ENCODE data around the gene IL12A. TPM values are rescaled to one million over a fixed set of nuclear protein-coding genes. Genes with fewer than 3 reads are reported as not detected.

IL12A gene
- total RNA-seq, 6 experiments from 2014 or later: 1.8 to 3.0 (median 2.1) TPM

- Mint-ChIP-seq H3K27ac (no peak overlapping the region), H3K4me3 (no peak overlapping the region), H3K27me3 (ENCODE audit: insufficient read depth) (no peaks in the 10 kb centered on the region), H3K36me3 (ENCODE audit: low read depth) (peaks cover 16% of the 10 kb centered on the region), H3K9me3 (peaks cover 9% of the 10 kb centered on the region; the same call in 1 of the 2 replicates), H3K4me1 (ENCODE audit: low read depth) (peaks cover 78% of the 10 kb centered on the region)
- TF ChIP-seq, protein P1, sequence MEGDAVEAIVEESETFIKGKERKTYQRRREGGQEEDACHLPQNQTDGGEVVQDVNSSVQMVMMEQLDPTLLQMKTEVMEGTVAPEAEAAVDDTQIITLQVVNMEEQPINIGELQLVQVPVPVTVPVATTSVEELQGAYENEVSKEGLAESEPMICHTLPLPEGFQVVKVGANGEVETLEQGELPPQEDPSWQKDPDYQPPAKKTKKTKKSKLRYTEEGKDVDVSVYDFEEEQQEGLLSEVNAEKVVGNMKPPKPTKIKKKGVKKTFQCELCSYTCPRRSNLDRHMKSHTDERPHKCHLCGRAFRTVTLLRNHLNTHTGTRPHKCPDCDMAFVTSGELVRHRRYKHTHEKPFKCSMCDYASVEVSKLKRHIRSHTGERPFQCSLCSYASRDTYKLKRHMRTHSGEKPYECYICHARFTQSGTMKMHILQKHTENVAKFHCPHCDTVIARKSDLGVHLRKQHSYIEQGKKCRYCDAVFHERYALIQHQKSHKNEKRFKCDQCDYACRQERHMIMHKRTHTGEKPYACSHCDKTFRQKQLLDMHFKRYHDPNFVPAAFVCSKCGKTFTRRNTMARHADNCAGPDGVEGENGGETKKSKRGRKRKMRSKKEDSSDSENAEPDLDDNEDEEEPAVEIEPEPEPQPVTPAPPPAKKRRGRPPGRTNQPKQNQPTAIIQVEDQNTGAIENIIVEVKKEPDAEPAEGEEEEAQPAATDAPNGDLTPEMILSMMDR (IDR thresholded peaks at IDR 0.05): no peak
- DNase-seq: no peak
These were observed 4.0 kb downstream of the IL12A start for GRCh38 chr3:159992589-159992988.

DNA sequence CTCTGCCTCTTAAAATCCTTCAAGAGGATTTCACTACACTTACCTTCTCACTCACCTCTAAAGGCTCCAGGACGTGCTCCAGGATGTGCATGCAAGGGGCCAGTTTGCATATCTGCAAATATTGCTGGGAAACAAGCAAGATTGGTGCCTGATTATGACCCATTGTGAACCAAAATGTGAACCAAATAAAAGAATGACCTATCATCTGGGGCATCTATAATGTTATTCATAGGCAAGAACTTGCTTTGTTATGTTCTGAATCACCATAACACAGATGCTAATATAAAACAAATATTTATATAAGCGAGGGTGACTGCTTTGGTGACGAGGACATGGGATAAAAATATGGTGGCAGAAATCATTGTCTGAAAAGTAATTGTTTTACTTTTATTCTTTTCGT, 5.5 kb downstream of the IL12A start:
- 0 out of 2 replicates have a peak overlapping the region, but pooled peaks have one; percentile 3 for H3K4me3 Mint-ChIP-seq
- H3K36me3 Mint-ChIP-seq (ENCODE audit: low read depth): peaks cover 16% of the 10 kb centered on the region
- peaks cover 9% of the 10 kb centered on the region; the same call in 1 of the 2 replicates for H3K9me3 Mint-ChIP-seq
- peak overlapping the region; percentile 35; the same call in 1 of the 2 replicates for H3K27ac Mint-ChIP-seq
- no peaks in the 10 kb centered on the region for H3K27me3 Mint-ChIP-seq (ENCODE audit: insufficient read depth)
- peak; percentile 37 for DNase-seq
- H3K4me1 Mint-ChIP-seq (ENCODE audit: low read depth): peaks cover 67% of the 10 kb centered on the region
- TF ChIP-seq, protein P1 (IDR thresholded peaks at IDR 0.05): no peak

DNA sequence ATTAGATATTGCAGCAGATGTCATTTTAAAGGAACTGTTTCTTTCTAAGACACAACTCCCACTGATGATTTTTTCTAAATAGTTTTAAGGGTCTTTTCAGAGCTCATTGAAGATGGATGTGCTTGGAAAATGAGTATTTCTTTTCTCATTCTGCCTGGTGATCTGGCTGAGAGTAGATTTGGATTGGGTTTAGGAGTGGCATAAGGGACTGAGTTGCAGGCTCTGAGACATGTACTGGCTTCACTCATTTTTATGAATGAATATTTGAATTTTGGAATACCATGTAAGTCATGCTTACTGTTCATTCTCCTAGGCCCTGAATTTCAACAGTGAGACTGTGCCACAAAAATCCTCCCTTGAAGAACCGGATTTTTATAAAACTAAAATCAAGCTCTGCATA, 6.5 kb downstream of the IL12A start:
- Mint-ChIP-seq H3K4me1 (ENCODE audit: low read depth) (peaks cover 59% of the 10 kb centered on the region), H3K4me3 (no peak overlapping the region), H3K27ac (no peak overlapping the region), H3K27me3 (ENCODE audit: insufficient read depth) (no peaks in the 10 kb centered on the region), H3K9me3 (peaks cover 9% of the 10 kb centered on the region; the same call in 1 of the 2 replicates), H3K36me3 (ENCODE audit: low read depth) (peaks cover 16% of the 10 kb centered on the region)
- TF ChIP-seq, protein P1 (IDR thresholded peaks at IDR 0.05): no peak
- no peak for DNase-seq

- TF ChIP-seq, protein P1 (IDR thresholded peaks at IDR 0.05): no peak
- H3K27ac Mint-ChIP-seq: peak overlapping the region; percentile 38
- DNase-seq: peak; percentile 36
- no peaks in the 10 kb centered on the region for H3K27me3 Mint-ChIP-seq (ENCODE audit: insufficient read depth)
- peaks cover 16% of the 10 kb centered on the region for H3K36me3 Mint-ChIP-seq (ENCODE audit: low read depth)
- H3K9me3 Mint-ChIP-seq: peaks cover 9% of the 10 kb centered on the region; the same call in 1 of the 2 replicates
- peaks cover 54% of the 10 kb centered on the region for H3K4me1 Mint-ChIP-seq (ENCODE audit: low read depth)
- no peak overlapping the region for H3K4me3 Mint-ChIP-seq
These were observed 7.4 kb downstream of the IL12A start for GRCh38 chr3:159996018-159996417.

DNA sequence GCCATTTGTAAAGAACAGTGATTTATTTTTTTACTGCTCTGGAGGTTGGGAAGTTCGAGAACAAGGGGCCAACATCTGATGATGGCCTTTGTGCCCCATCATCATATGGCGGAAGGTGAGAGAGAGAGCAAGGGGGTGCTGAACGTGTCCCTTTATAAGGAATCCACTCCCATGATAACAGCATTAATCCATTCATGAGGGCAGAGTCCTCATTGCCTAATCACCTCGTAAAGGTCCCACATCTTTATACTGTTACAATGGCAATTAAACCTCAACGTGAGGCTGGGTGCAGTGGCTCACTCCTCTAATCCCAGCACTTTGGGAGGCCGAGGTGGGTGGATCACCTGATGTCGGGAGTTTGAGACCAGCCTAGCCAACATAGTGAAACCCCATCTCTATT, 8.3 kb downstream of the IL12A start:
- no peak for DNase-seq
- Mint-ChIP-seq H3K9me3 (peaks cover 2% of the 10 kb centered on the region; the same call in 1 of the 2 replicates), H3K4me3 (no peak overlapping the region), H3K4me1 (ENCODE audit: low read depth) (peaks cover 54% of the 10 kb centered on the region), H3K27ac (no peak overlapping the region), H3K36me3 (ENCODE audit: low read depth) (peaks cover 9% of the 10 kb centered on the region), H3K27me3 (ENCODE audit: insufficient read depth) (no peaks in the 10 kb centered on the region)
- TF ChIP-seq, protein P1 (IDR thresholded peaks at IDR 0.05): no peak

Data from HFFc6 (cell line).